Measurements from ENCODE around the gene MUC2.

The MUC2 gene

GRCh38 chr11:1036931-1037330 lies 37.7 kb upstream of the MUC2 start:
- FAIRE-seq, result no peak

DNA sequence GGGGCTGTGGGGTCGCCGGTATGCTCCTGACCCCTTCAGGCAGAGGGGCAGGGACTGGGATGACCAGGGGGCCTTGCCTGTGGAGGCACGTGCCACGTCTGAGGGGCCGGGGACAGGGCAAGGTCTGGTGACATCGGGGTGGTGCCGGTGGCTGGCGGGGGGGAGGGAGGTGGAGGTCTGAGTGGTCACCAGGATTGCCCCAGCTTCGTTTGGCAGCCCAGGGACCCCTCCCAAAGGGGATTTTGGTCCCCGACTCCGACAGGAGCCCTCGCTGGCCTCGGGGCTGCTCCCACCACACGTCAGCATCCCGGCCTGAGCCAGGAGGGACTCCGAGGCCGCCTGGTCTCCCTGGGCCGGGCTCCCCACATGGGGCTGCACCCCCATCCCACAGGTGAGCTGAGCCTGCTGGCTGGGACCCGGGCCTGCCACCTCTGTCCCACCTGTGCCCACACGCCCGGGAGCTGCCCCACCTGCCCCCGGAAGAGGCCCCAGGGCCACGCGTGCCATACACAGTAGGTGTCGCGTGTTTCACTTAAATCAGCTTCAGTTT lies 37.1 kb upstream of the MUC2 start:
- FAIRE-seq, result no peak

DNA sequence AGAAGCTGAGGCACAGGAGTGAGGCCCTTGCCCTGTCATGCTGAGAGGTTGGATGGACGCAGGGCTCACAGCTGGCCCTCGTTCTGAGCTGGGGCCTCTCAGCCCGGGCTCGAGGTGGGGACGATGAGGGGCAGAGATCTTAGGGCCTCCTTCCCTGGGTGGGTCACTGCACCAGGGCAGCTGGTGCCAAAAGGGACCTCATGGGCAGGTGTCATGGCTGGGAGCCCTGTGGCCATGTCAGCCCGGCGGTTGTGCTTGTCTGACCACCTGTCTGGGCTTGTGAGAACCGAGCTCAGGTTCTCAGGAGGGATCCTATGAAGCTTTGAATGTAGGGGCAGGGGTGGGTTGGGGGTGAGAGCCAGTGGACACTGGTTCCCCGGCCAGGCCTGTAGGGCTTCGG lies 36.3 kb upstream of the MUC2 start:
- no peak for FAIRE-seq

DNA sequence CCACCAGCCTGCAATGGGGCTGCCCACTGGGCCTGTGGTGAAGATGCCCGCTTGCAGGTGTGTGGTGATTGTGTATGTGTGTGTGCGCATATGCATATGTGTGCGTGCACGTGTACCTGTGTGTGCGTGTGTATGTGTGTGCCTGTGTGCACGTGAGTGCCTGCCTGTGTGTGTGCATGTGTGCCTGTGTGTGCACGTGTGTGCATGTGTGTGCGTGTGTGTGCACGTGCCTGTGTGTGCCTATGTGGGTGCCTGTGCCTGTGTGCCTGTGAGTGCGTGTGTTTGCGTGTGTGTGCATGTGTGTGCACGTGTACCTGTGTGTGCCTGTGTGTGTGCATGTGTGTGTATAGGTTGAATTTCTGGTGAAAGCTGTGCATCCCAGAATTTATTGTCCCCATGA lies 35.8 kb upstream of the MUC2 start:
- FAIRE-seq, result no peak

GRCh38 chr11:1039481-1040427 lies 34.9 kb upstream of the MUC2 start:
- FAIRE-seq, result no peak

- FAIRE-seq, result no peak
Measured at GRCh38 chr11:1040428-1041148, 34.1 kb upstream of the MUC2 start.

DNA sequence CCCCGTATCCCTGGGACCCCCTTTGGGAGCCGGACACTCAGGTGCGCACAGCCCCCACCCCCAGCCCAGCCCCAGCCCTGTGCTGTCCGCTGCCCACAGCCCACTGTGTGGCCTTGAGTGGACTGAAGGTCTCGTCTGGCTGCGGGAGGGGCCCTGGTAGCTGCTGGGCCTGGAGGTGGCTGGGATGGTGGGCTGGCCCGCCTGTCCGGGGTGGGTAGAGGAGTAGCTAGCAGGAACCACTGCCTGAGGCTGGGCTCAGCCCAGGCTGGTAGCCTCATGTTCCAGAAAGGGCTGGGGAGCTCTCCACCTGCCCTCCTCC lies 33.6 kb upstream of the MUC2 start:
- FAIRE-seq, result no peak

DNA sequence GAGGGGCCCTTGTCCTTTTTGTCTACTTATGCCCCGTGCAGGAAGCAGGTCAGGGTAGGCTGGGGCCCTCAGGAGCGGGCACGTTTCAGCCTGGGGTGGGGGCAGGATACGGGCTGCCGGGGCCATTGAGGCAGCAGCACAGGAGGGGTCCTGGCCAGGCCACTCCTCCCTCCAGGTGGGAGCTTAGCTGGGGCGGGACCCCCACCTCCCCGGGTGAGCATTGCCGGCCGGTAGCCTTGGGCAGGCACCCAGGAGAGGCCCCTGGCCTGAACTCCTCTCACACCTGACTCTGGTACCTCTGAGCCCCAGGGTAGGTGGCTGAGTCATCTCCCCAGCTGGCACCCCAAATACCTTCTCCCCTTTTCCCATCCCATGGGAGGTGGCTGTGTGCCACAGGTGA lies 33.2 kb upstream of the MUC2 start:
- FAIRE-seq, result no peak

DNA sequence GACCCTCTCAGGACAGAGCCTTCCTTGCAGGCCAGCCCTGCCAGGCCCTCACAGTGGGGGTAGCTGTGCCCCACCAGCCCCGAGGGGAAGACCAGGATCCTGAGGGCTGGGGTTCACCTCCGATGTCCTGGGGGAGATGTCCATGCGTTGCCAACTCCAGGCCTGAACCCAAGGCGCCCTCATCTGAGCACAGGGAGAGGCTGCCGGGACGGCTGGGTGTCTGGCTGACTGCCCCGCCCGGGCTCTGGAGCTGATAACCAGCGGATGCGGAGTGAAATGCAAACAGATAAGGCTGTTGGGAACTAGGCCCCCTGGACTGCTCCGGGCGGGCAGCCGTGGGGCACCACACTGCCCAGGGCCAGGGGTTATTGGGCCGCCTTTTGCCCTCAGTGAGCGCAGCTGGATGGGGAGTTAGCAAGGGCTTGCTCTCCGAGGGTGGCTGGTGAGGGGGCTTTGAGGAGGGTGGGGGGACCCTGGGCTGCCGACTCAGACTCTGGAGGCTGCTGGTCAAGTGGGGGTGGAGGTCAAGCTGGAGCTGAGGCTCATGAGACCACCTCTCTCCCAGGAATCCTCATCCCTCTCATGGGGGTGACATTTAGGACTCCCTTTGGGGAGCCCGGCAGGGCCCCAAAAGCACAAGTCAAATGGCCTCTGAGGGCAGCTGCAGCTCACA lies 32.6 kb upstream of the MUC2 start:
- no peak for FAIRE-seq

DNA sequence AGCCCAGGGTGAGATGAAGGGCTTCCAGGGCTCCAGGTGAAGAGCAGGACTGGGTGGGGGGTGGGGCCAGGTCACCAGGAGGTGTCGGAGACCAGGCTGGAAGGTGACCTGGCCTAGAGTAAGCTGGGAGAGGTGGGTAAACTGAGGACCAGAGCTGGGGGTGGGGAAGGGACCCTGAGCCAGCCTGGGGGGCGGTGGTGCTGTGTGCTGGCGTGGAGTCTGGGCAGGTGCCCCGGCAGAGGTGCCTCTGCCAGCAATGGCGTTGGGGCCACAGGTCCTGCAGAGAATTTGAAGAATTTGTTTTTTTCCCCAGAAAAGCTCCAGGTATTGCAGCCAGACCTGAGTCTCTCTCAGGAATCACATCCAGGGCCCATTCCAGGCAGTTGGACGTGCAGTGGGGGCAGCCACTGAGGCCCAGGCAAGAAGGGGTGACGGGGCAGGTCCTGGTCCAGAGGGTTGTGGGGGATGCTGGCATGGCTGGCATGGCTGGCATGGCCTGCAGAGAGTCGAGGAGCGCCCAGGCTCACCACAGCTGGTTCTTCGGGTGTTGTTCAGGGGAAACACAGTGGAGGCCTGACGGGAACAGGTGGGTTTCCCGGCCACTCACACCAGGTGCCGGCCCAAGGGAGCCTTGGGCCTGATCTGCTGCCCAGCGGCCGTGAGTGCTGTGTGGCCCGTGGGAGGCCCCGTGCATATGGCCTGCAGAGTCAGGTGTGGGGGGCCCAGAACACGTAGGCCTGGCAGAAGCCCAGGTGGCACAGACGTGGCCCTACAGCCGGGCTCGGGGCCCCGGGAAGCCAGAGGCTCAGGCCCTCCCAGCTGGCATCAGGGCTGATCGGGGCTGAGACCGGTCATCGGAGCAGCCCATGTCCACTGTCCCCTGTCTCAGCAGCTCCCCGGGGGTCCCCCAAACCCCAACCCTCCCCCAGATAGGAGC lies 31.8 kb upstream of the MUC2 start:
- no peak for FAIRE-seq

- FAIRE-seq, result no peak
Measured at GRCh38 chr11:1043563-1044096, 31.0 kb upstream of the MUC2 start.

GRCh38 chr11:1044160-1044559 lies 30.5 kb upstream of the MUC2 start:
- FAIRE-seq, result no peak

- FAIRE-seq, result no peak
Measured at GRCh38 chr11:1047595-1048156, 27.0 kb upstream of the MUC2 start.

GRCh38 chr11:1048375-1049070 lies 26.2 kb upstream of the MUC2 start:
- no peak for FAIRE-seq

DNA sequence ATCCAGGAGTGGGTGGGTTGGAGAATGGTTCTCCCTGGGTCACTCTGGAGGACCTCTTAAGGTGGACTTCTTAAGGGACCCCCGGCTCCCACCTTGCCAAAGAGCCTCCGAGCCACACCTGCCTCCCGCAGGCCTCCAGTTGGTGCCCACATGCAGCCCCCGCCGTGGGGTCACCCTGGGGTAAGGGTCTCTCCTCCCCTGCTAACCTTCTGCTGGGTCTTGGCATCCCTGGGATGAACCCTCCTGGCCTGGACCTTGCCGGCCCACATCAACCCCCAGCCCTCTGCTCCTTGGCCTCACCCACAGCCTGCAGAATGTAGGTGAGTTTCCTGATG lies 25.6 kb upstream of the MUC2 start:
- no peak for FAIRE-seq

DNA sequence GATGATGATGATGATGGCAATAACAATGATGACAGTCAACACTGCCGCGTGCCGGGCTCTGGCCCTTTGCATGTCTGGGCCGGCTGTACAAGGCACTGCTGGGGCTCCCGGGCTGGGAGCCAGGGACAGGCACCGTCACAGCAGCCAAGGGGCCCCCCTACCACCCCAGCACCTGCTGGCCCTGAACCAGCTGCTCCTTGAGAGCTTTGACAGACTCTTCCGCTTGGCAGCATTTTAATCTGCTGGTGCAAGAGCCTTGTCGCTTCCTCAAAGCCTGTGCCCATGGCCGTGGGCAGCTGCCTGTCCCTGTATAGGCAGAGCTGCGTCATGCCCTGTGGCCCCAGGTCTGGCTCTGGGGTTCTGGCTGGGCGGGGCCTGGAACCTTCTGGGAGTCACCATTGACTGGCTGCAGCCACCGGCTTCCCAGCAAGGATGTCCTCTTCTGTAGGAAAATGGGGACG lies 25.2 kb upstream of the MUC2 start:
- FAIRE-seq, result no peak

DNA sequence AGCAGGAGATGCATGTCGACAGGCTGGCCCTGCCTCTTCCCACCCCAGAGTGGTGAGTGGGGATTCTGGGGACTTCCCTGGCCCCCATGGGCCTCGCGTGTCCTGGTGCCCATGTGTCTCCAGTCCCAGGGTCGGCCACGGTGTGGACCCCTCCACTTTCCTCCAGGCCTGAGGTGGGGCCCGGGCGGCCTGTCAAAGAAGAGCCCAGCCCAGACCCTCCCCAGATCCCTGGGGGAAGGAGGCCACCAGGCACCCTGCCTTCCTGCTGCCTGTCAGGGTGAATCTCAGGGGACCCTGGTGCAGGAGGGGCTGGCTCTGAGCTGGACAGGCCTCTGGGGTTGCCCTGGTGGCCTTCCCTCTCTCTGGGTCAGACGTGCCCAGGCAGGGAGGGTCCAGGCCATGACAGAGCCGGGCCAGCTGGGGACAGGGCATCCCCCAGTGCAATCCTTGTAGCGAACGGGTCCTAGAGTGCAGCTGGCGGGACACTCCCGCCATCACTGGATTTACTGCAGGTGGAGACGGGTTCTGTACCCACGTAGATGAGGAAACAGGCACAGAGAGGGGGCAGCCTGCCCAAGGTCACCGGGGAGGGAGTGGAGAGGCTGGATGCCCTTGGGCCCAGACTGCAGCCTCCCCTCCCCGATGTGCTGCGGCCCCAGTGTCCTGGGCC lies 24.6 kb upstream of the MUC2 start:
- no peak for FAIRE-seq

DNA sequence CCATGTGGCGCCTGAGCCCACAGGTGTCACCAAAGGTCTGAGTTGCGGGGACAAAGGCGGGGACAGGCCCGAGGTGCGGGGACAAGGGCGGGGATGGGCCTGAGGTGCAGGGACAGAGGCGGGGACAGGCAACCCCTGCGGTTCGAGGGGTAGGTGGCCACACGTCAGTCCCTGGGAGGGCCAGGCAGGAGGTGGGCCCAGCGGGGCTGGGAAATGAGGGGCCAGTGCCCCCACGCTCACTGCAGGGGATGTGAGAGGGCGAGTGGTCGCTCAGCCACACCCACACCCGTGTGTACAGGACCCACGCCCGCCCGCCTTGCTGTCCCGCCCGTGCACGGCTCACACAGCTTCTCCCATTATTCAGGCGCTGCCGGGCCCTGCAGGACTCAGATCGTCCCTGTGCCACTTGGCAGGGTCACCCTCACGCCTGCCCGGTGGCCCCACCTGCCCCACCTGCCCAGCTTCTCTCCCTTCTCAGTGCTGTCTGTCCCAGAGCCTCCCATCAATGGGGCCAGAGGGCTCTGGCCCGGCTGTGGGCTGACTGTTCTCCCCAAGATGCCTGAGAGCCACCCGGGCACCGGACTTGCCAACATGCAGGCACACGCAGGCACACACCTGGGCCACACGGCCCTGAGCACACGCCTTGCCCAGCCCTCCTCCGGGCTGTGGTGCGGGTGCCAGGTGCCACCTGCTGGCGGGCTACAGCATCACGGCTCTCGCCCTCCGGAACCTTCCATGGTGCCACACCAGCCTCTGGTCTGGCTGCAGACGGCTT lies 23.9 kb upstream of the MUC2 start:
- FAIRE-seq, result peak; percentile 40

GRCh38 chr11:1051356-1052132 lies 23.1 kb upstream of the MUC2 start:
- no peak for FAIRE-seq

Measured in G401.6 (cell line).